SHP77 (cell line): ENCODE measurements around the gene GALNT17.
"Not testable (repeated sequence)": the region's sequence is repeated elsewhere in the genome, so short reads cannot be mapped to it uniquely, and the experiment has no call there.

ENCODE experiments used
- DNase-seq, 2 experiments: peaks; one replicate each; lab custom pipeline; 2025; lab: John Stamatoyannopoulos, UW

GALNT17 gene

GRCh38 chr7:71563276-71563675, 431.3 kb downstream of the GALNT17 start:
- no peak for DNase-seq

DNA sequence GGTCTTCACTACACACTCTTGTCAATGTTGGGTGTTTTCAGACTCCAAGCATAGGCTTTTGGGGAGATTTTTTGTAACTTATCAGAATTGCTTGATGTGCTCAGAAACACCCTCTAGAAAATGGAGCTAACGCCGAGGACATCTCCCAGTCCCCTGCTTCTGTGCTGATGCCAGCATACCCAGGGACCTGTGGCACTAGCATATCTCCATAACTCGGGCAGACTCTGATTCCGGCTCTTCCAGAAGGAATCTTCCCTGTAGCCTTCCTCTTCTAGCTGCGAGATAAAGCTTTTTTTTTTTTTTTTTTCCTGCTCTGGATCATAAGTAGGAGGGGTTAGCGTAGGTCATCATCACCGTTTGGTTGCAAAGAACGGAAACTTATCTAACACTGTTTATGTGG, 434.4 kb downstream of the GALNT17 start:
- DNase-seq: no peak

DNA sequence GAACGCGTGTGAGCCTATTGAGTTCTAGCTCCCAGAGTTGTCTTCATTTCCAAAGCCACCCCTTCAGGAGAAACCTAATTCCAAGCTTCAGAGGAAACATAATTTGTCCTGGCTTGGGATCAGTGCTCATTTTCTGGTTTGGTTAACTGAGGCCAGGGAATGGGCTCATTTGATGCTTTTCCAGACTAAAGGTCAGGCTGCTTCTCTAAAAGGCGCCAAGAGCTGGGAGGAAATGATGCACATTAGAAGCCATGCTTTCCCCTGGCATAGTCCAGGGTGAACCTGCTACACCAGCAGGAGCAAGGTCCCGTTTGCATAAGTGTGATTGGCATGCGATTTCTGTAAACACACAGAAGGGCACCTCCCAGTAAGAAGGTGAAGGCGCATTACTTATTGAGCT, 435.0 kb downstream of the GALNT17 start:
- DNase-seq: no peak

DNA sequence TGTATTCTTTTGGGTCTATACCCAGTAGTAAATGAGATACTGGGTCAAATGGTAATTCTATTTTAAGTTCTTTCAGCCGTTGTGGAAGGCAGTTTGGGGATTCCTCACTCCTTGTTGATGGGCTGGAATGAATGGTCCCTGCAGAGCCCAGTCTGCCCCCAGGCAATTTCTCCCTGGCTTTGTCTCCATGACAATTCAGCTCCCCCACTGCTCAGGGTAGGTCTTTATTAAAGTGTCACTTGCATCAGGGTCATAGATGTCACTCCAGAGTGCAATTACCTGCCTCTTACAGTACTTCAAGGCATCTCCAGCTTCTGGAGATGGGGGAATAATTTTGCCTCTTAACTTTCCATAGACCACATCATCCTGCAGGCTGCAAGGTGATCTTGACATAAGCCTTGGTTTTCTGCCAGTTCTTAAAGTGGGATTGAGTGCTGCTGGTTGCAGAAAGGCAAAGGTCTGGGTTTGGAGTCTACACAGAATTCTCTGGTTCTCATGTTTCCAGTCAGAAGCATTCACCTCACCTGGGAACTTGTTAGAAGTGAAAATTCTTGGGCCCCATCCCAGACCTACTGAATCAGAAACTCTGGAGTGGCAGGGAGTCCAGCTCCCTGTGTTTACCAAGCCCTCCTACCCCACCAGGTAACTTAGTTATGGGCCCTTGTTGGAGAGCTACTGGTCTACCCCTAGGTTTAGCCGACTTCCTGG, 442.4 kb downstream of the GALNT17 start:
- DNase-seq: no peak

- no peak for DNase-seq
These were observed 448.1 kb downstream of the GALNT17 start for GRCh38 chr7:71580027-71580426.

DNA sequence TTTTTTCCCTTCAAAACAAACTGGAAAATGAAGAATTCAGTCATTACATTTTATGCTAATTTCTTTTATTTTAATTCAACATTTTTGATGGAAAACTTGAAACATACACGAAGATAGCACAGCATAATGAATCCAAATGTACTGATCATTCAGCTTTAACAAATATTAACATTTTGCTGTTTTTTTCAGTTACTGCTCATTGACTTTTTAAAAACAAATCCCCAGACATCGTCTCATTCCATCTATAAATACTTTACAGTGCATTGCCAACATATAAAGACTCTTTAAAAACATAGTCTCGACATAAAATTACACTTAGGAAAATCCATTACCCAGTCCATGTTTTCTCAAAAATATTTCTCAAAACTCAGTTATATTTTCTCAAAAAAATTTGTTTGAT, 452.3 kb downstream of the GALNT17 start:
- DNase-seq: no peak

DNA sequence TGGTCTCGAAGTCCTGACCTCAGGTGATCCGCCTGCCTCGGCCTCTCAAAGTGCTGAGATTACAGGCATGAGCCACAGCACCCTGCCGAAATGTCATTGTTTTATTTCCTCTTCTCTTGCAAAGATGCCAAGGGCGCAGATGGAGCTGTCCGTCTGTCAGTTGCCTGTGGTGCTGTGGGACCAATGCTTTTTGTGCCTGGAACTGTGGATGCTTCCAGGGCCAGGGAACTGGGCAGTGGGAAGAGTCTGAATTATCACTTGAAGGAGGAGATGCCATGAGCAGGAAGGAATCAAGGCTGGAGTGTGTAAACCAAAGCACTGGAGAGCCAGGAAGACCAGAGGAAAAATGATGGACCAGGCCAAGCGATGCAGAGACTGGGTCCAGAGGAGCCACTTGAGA, 459.9 kb downstream of the GALNT17 start:
- DNase-seq: no peak

DNA sequence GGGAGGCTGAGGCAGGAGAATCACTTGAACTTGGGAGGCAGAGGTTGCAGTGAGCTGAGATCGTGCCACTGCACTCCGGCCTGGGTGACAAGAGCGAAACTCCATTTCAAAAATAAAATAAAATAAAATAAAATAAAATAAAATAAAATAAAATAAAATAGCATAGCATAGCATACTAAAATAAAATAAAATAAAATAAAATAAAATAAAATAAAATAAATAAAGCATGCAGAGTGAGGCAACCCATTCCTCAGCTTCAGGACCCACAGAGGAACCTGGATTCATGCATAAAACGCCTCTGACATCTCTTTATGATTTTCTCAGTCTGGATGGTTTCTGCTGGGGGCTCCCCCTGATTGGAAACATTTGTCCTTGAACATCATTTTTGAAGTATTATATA, 460.4 kb downstream of the GALNT17 start:
- DNase-seq: not testable (repeated sequence)

- DNase-seq: no peak
These were observed 462.8 kb downstream of the GALNT17 start for GRCh38 chr7:71594736-71595135.

DNA sequence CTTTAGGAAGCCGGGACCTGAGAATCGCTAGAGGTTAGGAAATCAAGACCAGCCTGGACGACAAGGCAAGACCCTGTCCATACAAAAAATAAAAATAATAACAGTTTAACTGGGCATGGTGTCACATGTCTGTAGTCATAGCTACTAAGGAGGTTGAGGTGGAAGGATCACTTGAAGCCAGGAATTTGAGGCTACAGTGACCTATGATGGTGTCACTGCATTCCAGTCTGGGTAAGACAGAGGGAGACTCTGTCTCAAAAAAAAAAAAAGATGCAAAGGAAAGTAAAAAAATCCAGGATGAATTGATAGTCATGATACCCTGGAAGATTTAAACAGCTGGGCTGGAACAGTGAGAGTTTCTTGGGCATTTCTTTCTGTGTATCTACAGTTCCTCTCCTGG, 463.2 kb downstream of the GALNT17 start:
- DNase-seq: no peak

GRCh38 chr7:71598553-71598952, 466.6 kb downstream of the GALNT17 start:
- no peak for DNase-seq

- no peak for DNase-seq
These were observed 469.9 kb downstream of the GALNT17 start for GRCh38 chr7:71601851-71602250.

DNA sequence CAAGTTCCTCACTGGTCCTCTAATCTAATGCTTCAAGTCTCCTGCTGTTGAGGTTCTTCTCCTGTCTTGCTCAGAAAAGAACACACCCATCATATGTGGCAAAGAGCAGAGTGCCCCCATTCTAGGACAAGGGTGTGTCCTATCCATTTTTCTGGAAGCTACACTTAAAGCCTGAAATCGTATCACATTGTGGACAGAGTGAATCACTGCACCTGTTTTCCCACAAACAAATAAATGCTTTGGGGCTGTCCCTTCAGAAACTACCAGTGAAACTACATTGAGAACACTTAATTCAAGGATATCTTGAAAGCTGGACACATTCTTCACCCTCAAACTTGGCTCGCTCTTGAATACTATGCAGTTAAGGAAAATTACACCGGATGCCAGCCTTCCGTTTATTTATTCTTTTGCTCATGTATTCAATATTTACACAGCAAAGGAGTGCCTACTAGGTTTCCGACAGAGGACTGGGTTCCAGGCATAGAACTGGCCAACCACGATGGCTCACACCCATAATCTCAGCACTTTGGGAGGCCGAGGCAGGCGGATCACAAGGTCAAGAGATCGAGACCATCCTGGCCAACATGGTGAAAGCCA, 473.0 kb downstream of the GALNT17 start:
- no peak for DNase-seq

DNA sequence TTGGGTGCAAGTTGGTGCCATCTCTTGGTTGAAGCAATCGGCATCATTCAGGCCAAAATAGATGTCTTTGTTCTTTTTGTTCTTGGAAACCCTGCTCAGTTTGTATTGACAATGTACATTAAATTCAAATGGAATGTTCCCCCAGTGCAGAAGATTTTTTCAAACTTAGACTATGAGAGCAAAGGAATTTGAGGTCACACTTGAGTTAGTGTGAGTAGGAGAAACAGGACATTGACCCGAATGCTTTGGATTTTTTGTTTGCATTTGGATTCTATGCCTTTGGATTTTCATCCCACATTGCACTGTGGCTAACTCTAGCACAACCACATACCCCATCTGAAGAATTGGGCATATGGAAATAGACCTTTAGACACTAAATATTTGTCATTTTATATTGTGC, 480.0 kb downstream of the GALNT17 start:
- DNase-seq: no peak

- no peak for DNase-seq
These were observed 481.0 kb downstream of the GALNT17 start for GRCh38 chr7:71612911-71613310.

GRCh38 chr7:71613313-71613712, 481.4 kb downstream of the GALNT17 start:
- no peak for DNase-seq

- no peak for DNase-seq
These were observed 483.1 kb downstream of the GALNT17 start for GRCh38 chr7:71615017-71615416.

DNA sequence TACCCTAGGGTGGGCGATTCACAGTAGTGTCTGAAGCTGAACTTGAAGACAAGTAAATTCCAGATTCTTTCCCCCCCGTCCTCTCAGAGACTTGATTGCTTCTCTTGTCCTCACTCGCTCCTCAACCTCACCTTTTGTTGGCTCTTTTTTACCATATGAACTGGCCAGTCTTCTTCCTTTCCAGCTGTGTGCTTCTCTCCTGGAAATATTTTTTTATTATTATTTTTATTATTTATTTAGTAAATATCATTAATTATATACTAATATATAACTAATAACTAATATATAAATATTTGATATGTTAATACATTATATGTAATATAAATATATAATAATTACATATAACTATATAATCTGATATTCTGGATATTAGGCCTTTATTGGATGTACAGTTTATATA, 484.3 kb downstream of the GALNT17 start:
- DNase-seq: no peak

- no peak for DNase-seq
These were observed 486.3 kb downstream of the GALNT17 start for GRCh38 chr7:71618278-71618677.

GRCh38 chr7:71625545-71625944, 493.6 kb downstream of the GALNT17 start:
- DNase-seq: no peak

- DNase-seq: no peak
These were observed 494.3 kb downstream of the GALNT17 start for GRCh38 chr7:71626206-71626605.

GRCh38 chr7:71627651-71628050, 495.7 kb downstream of the GALNT17 start:
- no peak for DNase-seq

- DNase-seq: no peak
These were observed 498.6 kb downstream of the GALNT17 start for GRCh38 chr7:71630516-71630915.

DNA sequence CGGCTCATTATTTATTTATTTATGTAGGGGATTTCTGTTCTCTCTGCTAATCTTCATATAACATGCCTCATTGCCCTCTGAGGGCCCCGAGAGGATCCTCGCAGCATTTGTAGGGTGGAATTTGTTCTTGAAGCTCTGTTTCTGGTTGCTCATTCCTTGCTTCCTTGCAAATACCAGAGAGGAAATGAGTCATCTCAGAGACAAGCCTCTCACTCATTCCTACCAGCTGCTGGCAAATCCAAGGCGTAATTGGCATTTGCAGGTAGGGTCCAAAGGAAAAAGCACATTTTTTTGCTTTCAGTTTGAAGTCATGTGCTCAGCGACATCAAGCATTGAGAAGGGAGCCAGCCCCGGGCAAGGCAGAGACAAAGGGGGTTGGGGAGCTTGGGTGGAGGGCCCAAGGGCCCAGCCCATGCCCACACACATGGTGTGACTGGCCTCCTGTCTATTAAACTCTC, 501.6 kb downstream of the GALNT17 start:
- DNase-seq: no peak
